A673 (cell line): ENCODE data around the gene JMJD1C.

ENCODE experiments used
- EZH2 ChIP-seq: fragments of 200-600 bp; sonication (generic); IDR thresholded peaks from 2 replicates; pipeline ENCODE4 v1.6.1; 2017; ENCODE audit warnings: borderline replicate concordance, low read depth, mild to moderate bottlenecking, mixed read lengths, antibody characterized with exemption, low read length; ENCODE audit not compliant: poor library complexity, severe bottlenecking
- TF ChIP-seq, protein P1 (sequence below): fragments of 300-800, 200-600 bp; sonication (generic); conservative IDR thresholded peaks from 2 replicates; pipeline ENCODE4 v1.5.1; 2017; ENCODE audit warnings: low read depth, mild to moderate bottlenecking, antibody characterized with exemption, low read length, moderate library complexity, mixed read lengths

DNA sequence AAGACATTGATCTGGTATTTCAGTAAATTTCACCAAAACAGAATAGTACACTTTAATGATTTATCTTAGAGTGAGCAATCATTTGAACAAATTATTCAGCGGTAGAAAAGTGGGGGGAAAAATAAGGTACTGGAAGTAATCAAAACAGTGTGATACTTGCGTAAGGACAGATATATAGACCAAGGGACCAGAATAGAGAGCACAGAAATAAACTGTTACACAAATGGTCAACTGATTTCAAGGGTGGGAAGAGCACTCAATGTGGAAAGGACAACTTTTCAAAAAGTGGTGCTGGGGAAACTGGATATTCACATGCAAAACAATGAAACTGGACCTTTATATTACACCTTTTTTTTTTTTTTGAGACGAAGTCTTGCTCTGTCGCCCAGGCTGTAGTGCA is 212.7 kb downstream of the JMJD1C start:
- TF ChIP-seq, protein P1, sequence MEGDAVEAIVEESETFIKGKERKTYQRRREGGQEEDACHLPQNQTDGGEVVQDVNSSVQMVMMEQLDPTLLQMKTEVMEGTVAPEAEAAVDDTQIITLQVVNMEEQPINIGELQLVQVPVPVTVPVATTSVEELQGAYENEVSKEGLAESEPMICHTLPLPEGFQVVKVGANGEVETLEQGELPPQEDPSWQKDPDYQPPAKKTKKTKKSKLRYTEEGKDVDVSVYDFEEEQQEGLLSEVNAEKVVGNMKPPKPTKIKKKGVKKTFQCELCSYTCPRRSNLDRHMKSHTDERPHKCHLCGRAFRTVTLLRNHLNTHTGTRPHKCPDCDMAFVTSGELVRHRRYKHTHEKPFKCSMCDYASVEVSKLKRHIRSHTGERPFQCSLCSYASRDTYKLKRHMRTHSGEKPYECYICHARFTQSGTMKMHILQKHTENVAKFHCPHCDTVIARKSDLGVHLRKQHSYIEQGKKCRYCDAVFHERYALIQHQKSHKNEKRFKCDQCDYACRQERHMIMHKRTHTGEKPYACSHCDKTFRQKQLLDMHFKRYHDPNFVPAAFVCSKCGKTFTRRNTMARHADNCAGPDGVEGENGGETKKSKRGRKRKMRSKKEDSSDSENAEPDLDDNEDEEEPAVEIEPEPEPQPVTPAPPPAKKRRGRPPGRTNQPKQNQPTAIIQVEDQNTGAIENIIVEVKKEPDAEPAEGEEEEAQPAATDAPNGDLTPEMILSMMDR, result no peak
- no peak for TF ChIP-seq EZH2
